GM23338 (cell line): ENCODE measurements around the gene EID1. TPM values are rescaled to one million over a fixed set of nuclear protein-coding genes. Genes with fewer than 3 reads are reported as not detected.

ENCODE experiments used
- ATAC-seq: fragments of 200-7000 bp; cut with Tn5 transposase; 3 replicates; pipeline ENCODE4 v1.9.1; 2020
- DNase-seq: peaks from one replicate; pipeline ENCODE4 v3.0.0-alpha.2; 2015; ENCODE audit warnings: low spot score
- H2AFZ ChIP-seq: fragments of 200-600 bp; sonication (generic); 2 replicates; pipeline ENCODE4 v1.8.0; 2016; ENCODE audit warnings: antibody characterized with exemption, mild to moderate bottlenecking, moderate library complexity
- H3F3A ChIP-seq: fragments of 200-600 bp; sonication (generic); replicated peaks from 2 replicates; pipeline ENCODE4 v1.8.0; 2017; ENCODE audit warnings: antibody characterized with exemption, mixed run types, low read depth
- H3K27ac ChIP-seq: fragments of 200-600 bp; sonication (generic); 2 replicates; pipeline ENCODE4 v1.6.1; 2016; ENCODE audit warnings: low read depth
- H3K27me3 ChIP-seq: fragments of 200-600 bp; sonication (generic); 2 replicates; pipeline ENCODE4 v1.8.0; 2016; ENCODE audit warnings: mild to moderate bottlenecking, mixed run types, moderate library complexity; ENCODE audit not compliant: insufficient read depth
- H3K36me3 ChIP-seq: fragments of 200-600 bp; sonication (generic); 2 replicates; pipeline ENCODE4 v1.8.0; 2016; ENCODE audit warnings: mild to moderate bottlenecking; ENCODE audit not compliant: insufficient read depth
- H3K4me1 ChIP-seq: fragments of 200-600 bp; sonication (generic); 2 replicates; pipeline ENCODE4 v1.8.0; 2016; ENCODE audit warnings: mild to moderate bottlenecking, moderate library complexity; ENCODE audit not compliant: insufficient read depth
- H3K4me2 ChIP-seq: fragments of 200-600 bp; sonication (generic); 2 replicates; pipeline ENCODE4 v1.7.1; 2017; ENCODE audit warnings: mixed run types
- H3K4me3 ChIP-seq: fragments of 200-600 bp; sonication (generic); 2 replicates; pipeline ENCODE4 v1.6.1; 2016; ENCODE audit warnings: mixed run types
- H3K79me2 ChIP-seq: fragments of 200-600 bp; sonication (generic); replicated peaks from 2 replicates; pipeline ENCODE4 v1.8.0; 2017; ENCODE audit warnings: mild to moderate bottlenecking; ENCODE audit not compliant: insufficient read depth
- H3K9me2 ChIP-seq: fragments of 200-600 bp; sonication (generic); 2 replicates; pipeline ENCODE4 v1.8.0; 2017; ENCODE audit not compliant: insufficient read depth
- H4K20me1 ChIP-seq: fragments of 200-600 bp; sonication (generic); replicated peaks from 2 replicates; pipeline ENCODE4 v1.8.0; 2017; ENCODE audit warnings: mild to moderate bottlenecking; ENCODE audit not compliant: insufficient read depth
- H3K27ac Mint-ChIP-seq: 2 replicates; pipeline ENCODE4 v1.8.0; 2020; ENCODE audit warnings: inconsistent platforms, mild to moderate bottlenecking, moderate library complexity, mixed read lengths
- H3K27me3 Mint-ChIP-seq: 3 replicates; pipeline ENCODE4 v1.8.0; 2022; ENCODE audit warnings: low read depth, mild to moderate bottlenecking, moderate library complexity, mixed read lengths, inconsistent platforms; ENCODE audit not compliant: insufficient read depth, poor library complexity
- H3K36me3 Mint-ChIP-seq: 3 replicates; pipeline ENCODE4 v1.8.0; 2021; ENCODE audit warnings: low read depth, mild to moderate bottlenecking, inconsistent platforms, moderate library complexity, mixed read lengths
- H3K4me1 Mint-ChIP-seq: 3 replicates; pipeline ENCODE4 v1.8.0; 2020; ENCODE audit warnings: mild to moderate bottlenecking, inconsistent platforms, mixed read lengths
- H3K4me3 Mint-ChIP-seq: 3 replicates; pipeline ENCODE4 v1.8.0; 2021; ENCODE audit warnings: moderate library complexity, mild to moderate bottlenecking, inconsistent platforms, mixed read lengths
- H3K9me3 Mint-ChIP-seq: 3 replicates; pipeline ENCODE4 v1.8.0; 2020; ENCODE audit warnings: moderate library complexity, mild to moderate bottlenecking, inconsistent platforms, mixed read lengths
- CTCF ChIP-seq, 2 experiments: fragments of 200-600 bp in 1 of 2; sonication (generic) in 1 of 2; conservative IDR thresholded peaks; 2 replicates each; pipeline versions ENCODE4 v1.5.1 to v1.6.1; 2016 to 2017; ENCODE audit warnings: antibody characterized with exemption in 2 of 2, low read depth in 2 of 2, mild to moderate bottlenecking in 2 of 2, moderate library complexity in 1 of 2
- EZH2phosphoT487 ChIP-seq: fragments of 200-600 bp; sonication (generic); IDR thresholded peaks from one replicate; pipeline ENCODE4 v1.8.1; 2018; ENCODE audit warnings: antibody characterized with exemption; ENCODE audit not compliant: unreplicated experiment
- JUNB ChIP-seq: IDR thresholded peaks from one replicate; pipeline ENCODE4 v1.6.1; 2016; ENCODE audit warnings: antibody characterized with exemption; ENCODE audit not compliant: unreplicated experiment
- POLR2AphosphoS5 ChIP-seq: IDR thresholded peaks from 2 replicates; pipeline ENCODE4 v1.6.1; 2016; ENCODE audit warnings: antibody characterized with exemption, low read depth
- REST ChIP-seq: IDR thresholded peaks from one replicate; pipeline ENCODE4 v1.6.1; 2018; ENCODE audit warnings: antibody characterized with exemption; ENCODE audit not compliant: unreplicated experiment
- STAT1 ChIP-seq: IDR thresholded peaks from one replicate; pipeline ENCODE4 v1.6.1; 2016; ENCODE audit warnings: antibody characterized with exemption; ENCODE audit not compliant: unreplicated experiment
- polyA plus RNA-seq: library from polyadenylated mRNA; unstranded; fragments of >200 nt; fragmentation: Nextera tagmentation; extraction: Ambion mirVana; gene quantifications from 2 replicates; pipeline ENCODE4 v1.2.1, GENCODE V29; 2016
- total RNA-seq: library from RNA; depleted of rRNA; stranded (reverse); fragments of >200 nt; shearing (Covaris generic); gene quantifications from 2 replicates; pipeline ENCODE4 v1.2.3, GENCODE V29; 2014

Gene EID1
- total and polyA plus RNA-seq, 2 experiments from 2014 or later: 113 to 324 TPM

- TF ChIP-seq JUNB (no peak), CTCF (conservative IDR thresholded peaks at IDR 0.05; ENCODE audit: low read depth in 2 of 2) (no peak), REST (no peak)
Measured at GRCh38 chr15:48828906-48829305, 49.0 kb upstream of the EID1 start (continued).

DNA sequence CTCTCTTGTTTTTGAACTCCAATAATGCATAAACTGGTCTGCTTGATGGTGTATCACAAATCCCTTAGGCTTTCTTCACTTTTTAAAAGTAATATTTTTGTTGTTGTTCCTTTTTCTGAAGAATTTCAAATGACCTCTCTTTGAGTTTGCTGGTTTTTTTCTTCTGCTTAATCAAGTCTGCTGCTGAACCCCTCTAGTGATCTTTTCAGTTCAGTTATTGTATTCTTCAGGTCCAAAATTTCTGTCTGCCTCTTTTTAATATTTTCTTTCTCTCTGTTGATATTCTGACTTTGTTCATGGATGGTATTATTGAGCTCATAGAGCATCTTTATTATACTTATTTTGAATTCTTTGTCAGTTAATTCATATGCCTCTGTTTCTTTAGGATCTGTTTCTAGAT is 45.3 kb upstream of the EID1 start:
- ATAC-seq (no peak), DNase-seq (no peak)
- Mint-ChIP-seq H3K9me3 (no peaks in the 10 kb centered on the region), H3K4me1 (no peaks in the 10 kb centered on the region; the same call in 2 of the 3 replicates), H3K36me3 (no peaks in the 10 kb centered on the region), H3K27me3 (no peaks in the 10 kb centered on the region), H3K27ac (no peak overlapping the region), H3K4me3 (no peak overlapping the region)
- no peaks in the 10 kb centered on the region for H3K36me3 ChIP-seq
- H3K9me2 ChIP-seq: no peaks in the 10 kb centered on the region; the same call in 1 of the 2 replicates
- H4K20me1 ChIP-seq: no peaks in the 10 kb centered on the region
- no peak for TF ChIP-seq POLR2AphosphoS5
- no peak for TF ChIP-seq EZH2phosphoT487
- no peak for TF ChIP-seq STAT1
- no peak for TF ChIP-seq REST
- H2AFZ ChIP-seq: no peak overlapping the region
- H3K27me3 ChIP-seq: no peaks in the 10 kb centered on the region
- no peaks in the 10 kb centered on the region for H3F3A ChIP-seq
- H3K79me2 ChIP-seq: no peaks in the 10 kb centered on the region
- no peak overlapping the region for H3K4me2 ChIP-seq
- no peak overlapping the region for H3K27ac ChIP-seq
- H3K4me1 ChIP-seq: no peaks in the 10 kb centered on the region
- no peak overlapping the region for H3K4me3 ChIP-seq
